K562 (cell line): ENCODE measurements around the gene HOXD4. TPM values are rescaled to one million over a fixed set of nuclear protein-coding genes. Genes with fewer than 3 reads are reported as not detected.

Source experiments
- ATAC-seq: fragments of 200-7000 bp; cut with Tn5 transposase; 3 replicates; pipeline ENCODE4 v1.9.1; 2020; ENCODE audit warnings: moderate library complexity
- BruUV-seq: library from RNA; stranded (reverse); fragments of 400-500 nt; replicated peaks from 2 replicates; lab custom pipeline; 2021; lab: Mats Ljungman, UMichigan
- CTCF ChIA-PET: fragments of 300-600 bp; formaldehyde crosslinking; extraction: SDS; loops from one replicate; lab custom pipeline; 2021; ENCODE audit warnings: low intra/inter-chr PET ratio; lab: Yijun Ruan, JAX
- POLR2A ChIA-PET: fragments of 300-600, 350-650 bp; sonication (Branson Sonifier 250); formaldehyde crosslinking; extraction: SDS; loops from one replicate; lab custom pipeline; 2021; ENCODE audit warnings: antibody characterized with exemption, inconsistent platforms; lab: Yijun Ruan, JAX
- DNase-seq, 4 experiments: peaks; one replicate each; pipeline versions ENCODE4 v3.0.0 to v3.0.0-alpha.2; 2011 to 2018; ENCODE audit warnings: low spot score in 3 of 4, mixed read lengths in 3 of 4; ENCODE audit errors: extremely low read depth in 1 of 4
- FAIRE-seq: peaks from 2 replicates; lab custom pipeline; 2011; peaks lifted over from hg19 to GRCh38; lab: Jason Lieb, UNC
- H2AFZ ChIP-seq: 2 replicates; pipeline ENCODE4 v1.6.0; 2011; ENCODE audit warnings: low read depth, low read length, control low read depth, inconsistent platforms
- H3K27ac ChIP-seq: fragments of 200-600 bp; 3 replicates; pipeline ENCODE4 v1.8.0; 2011; ENCODE audit warnings: low read depth, mild to moderate bottlenecking, control low read depth, inconsistent platforms, low read length, moderate library complexity, mixed read lengths; ENCODE audit errors: extremely low read depth
- H3K27me3 ChIP-seq, 2 experiments: fragments of 300-600 bp in 1 of 2; 2 replicates in 1 of 2; 3 replicates in 1 of 2; pipeline versions ENCODE4 v1.6.0 to v1.8.0; 2011; ENCODE audit warnings: inconsistent platforms in 2 of 2, low read length in 2 of 2, mild to moderate bottlenecking in 1 of 2, mixed read lengths in 1 of 2, moderate library complexity in 1 of 2; ENCODE audit not compliant: control insufficient read depth in 2 of 2, insufficient read depth in 2 of 2
- H3K36me3 ChIP-seq: fragments of 300-600 bp; 3 replicates; pipeline ENCODE4 v1.8.0; 2011; ENCODE audit warnings: mild to moderate bottlenecking, low read length, inconsistent platforms; ENCODE audit not compliant: control insufficient read depth, insufficient read depth
- H3K4me1 ChIP-seq, 2 experiments: fragments of 200-600 bp in 1 of 2; replicated peaks in 1 of 2; 2 replicates in 1 of 2; 3 replicates in 1 of 2; pipeline versions ENCODE4 v1.5.1 to v1.8.0; 2011; ENCODE audit warnings: inconsistent platforms in 2 of 2, low read length in 2 of 2, mild to moderate bottlenecking in 1 of 2, mixed read lengths in 1 of 2, moderate library complexity in 1 of 2; ENCODE audit not compliant: control insufficient read depth in 2 of 2, insufficient read depth in 2 of 2
- H3K4me2 ChIP-seq: 2 replicates; pipeline ENCODE4 v1.6.1; 2011; ENCODE audit warnings: low read length, control low read depth, inconsistent platforms, mixed read lengths; ENCODE audit not compliant: insufficient read depth
- H3K4me3 ChIP-seq: fragments of 200-600 bp; sonication (generic), shearing (Covaris generic); 2 replicates; pipeline ENCODE4 v1.5.1; 2016; ENCODE audit warnings: control low read depth, inconsistent platforms
- H3K79me2 ChIP-seq: fragments of 200-600 bp; 3 replicates; pipeline ENCODE4 v1.8.0; 2011; ENCODE audit warnings: low read length, inconsistent platforms; ENCODE audit not compliant: control insufficient read depth, insufficient read depth
- H3K9ac ChIP-seq, 2 experiments: 2 replicates each; pipeline versions ENCODE4 v1.6.0 to v1.6.1; 2011; ENCODE audit warnings: low read depth in 2 of 2, low read length in 2 of 2, control low read depth in 1 of 2, inconsistent platforms in 1 of 2, mild to moderate bottlenecking in 1 of 2, mixed read lengths in 1 of 2; ENCODE audit not compliant: insufficient read depth in 1 of 2
- H3K9me1 ChIP-seq: one replicate; pipeline ENCODE4 v1.6.0; 2011; ENCODE audit warnings: inconsistent platforms, mild to moderate bottlenecking, low read length, moderate library complexity; ENCODE audit not compliant: control insufficient read depth, insufficient read depth
- H3K9me3 ChIP-seq: replicated peaks from 2 replicates; pipeline ENCODE4 v1.5.1; 2011; ENCODE audit warnings: low read depth, low read length, inconsistent platforms; ENCODE audit not compliant: control insufficient read depth, insufficient read depth
- H4K20me1 ChIP-seq: replicated peaks from 2 replicates; pipeline ENCODE4 v1.6.1; 2011; ENCODE audit warnings: low read length, inconsistent platforms, mixed read lengths; ENCODE audit not compliant: control insufficient read depth, insufficient read depth
- GABPA ChIP-seq: fragments of 200-800 bp; sonication (Bioruptor generic); conservative IDR thresholded peaks from 2 replicates; pipeline ENCODE4 v1.6.1; 2016; ENCODE audit warnings: low read depth, missing genetic modification characterization, missing compliant biosample characterization
- HEY1 ChIP-seq: fragments of 250-450 bp; sonication (Bioruptor Pico); IDR thresholded peaks from 2 replicates; pipeline ENCODE4 v1.5.0; 2020; ENCODE audit warnings: mild to moderate bottlenecking, moderate library complexity, borderline replicate concordance
- KLF13 ChIP-seq: fragments of 450-650 bp; IDR thresholded peaks from 2 replicates; pipeline ENCODE4 v1.6.1; 2016; ENCODE audit warnings: missing genetic modification characterization, low read depth, mild to moderate bottlenecking, missing compliant biosample characterization, moderate library complexity, borderline replicate concordance
- MCM2 ChIP-seq: fragments of 450-650 bp; IDR thresholded peaks from 2 replicates; pipeline ENCODE4 v1.6.1; 2017; ENCODE audit warnings: low read depth, mild to moderate bottlenecking
- NFIX ChIP-seq: fragments of 250-450 bp; sonication (Bioruptor Pico); IDR thresholded peaks from 2 replicates; pipeline ENCODE4 v1.4.0; 2020; ENCODE audit warnings: low read depth, mild to moderate bottlenecking, moderate library complexity
- ZKSCAN1 ChIP-seq: fragments of 150-350 bp; IDR thresholded peaks from 2 replicates; pipeline ENCODE4 v1.6.1; 2016; ENCODE audit warnings: low read depth, low read length
- ZNF232 ChIP-seq: sonication (generic); formaldehyde crosslinking; IDR thresholded peaks from 2 replicates; pipeline ENCODE4 v1.8.0; 2022; ENCODE audit warnings: mild to moderate bottlenecking, missing genetic modification reagents
- ZNF57 ChIP-seq: fragments of 450-650 bp; formaldehyde crosslinking; IDR thresholded peaks from 2 replicates; pipeline ENCODE4 v1.4.0; 2020; ENCODE audit warnings: mild to moderate bottlenecking, moderate library complexity
- WGBS: fragments of 100-300 bp; shearing (Covaris generic); methylation state at CpG from one replicate; pipeline ENCODE4 v1.1.6; 2016; ENCODE audit warnings: low coverage, mixed read lengths; ENCODE audit not compliant: insufficient coverage; ENCODE audit errors: missing lambda C conversion rate; 5-methylcytosine and 5-hydroxymethylcytosine counted together
- in situ Hi-C: fragments of 300-500 bp; cut with MboI; formaldehyde crosslinking; loops from 4 replicates; pipeline ENCODE4 v1.15.0; 2018; ENCODE audit warnings: inconsistent platforms, mixed read lengths
- intact Hi-C: fragments of 100-400 bp; cut with micrococcal nuclease; formaldehyde crosslinking; loops from 2 replicates; pipeline ENCODE4 v1.14.2; 2022
- polyA plus RNA-seq, 8 experiments: library from polyadenylated mRNA; depleted of rRNA in 4 of 8; stranded (reverse) in 5 of 8; unstranded in 3 of 8; fragments of >200 nt; fragmentation: Nextera tagmentation in 2 of 8; fragmentation: Illumina TruSeq in 1 of 8; extraction: Ambion mirVana in 2 of 8; extraction: Trizol in 1 of 8; gene quantifications; 2 replicates each; pipeline versions ENCODE4 v1.2.1 to v1.2.3, GENCODE V29; 2011 to 2014; ENCODE audit warnings: inconsistent platforms in 1 of 8, missing spikeins in 1 of 8
- total RNA-seq, 7 experiments: library from RNA; depleted of rRNA in 6 of 7; stranded (reverse); fragments of >200 nt in 6 of 7; fragmentation: Illumina TruSeq in 2 of 7; extraction: Trizol in 2 of 7; gene quantifications; 2 replicates each; pipeline versions ENCODE4 v1.2.1 to v1.2.3, GENCODE V29; 2011 to 2021; ENCODE audit warnings: low replicate concordance in 1 of 7
- TF ChIP-seq, protein P1 (sequence below): sonication (generic); formaldehyde crosslinking; IDR thresholded peaks from 2 replicates; pipeline ENCODE4 v1.8.0; 2022; ENCODE audit warnings: missing genetic modification reagents, mild to moderate bottlenecking, borderline replicate concordance
- TF ChIP-seq, protein P2 (sequence below): fragments of 250-450 bp; sonication (Bioruptor Pico); IDR thresholded peaks from 2 replicates; pipeline ENCODE4 v1.4.0; 2020; ENCODE audit warnings: mild to moderate bottlenecking, moderate library complexity, borderline replicate concordance
- TF ChIP-seq, protein P3 (sequence below): fragments of 450-650 bp; IDR thresholded peaks from 2 replicates; pipeline ENCODE4 v1.6.1; 2017; ENCODE audit warnings: antibody characterized with exemption, mild to moderate bottlenecking

HOXD4 gene
- total and polyA plus RNA-seq, 9 of the 15 experiments (the other 6 are each of a cell fraction or from before 2014, with no cell fraction given): not detected

DNA sequence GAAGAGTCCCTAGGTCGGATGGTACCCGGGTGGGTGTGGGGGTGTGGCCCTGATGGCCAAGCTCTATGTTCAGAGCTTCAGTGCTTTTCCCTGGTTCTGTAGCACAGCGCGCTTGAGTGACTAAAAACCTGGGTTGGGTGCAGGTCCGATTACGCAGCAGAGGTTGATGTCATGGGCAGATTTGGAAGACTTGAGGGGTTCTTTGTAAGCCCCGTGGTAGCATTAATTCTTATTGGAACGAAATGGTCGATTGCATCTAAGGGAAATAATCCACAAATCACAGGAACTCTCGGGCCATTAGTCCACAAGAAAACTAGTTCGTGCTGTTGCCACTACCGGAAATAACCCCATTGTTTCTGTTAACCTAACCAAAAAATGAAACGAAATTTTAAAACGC is 12.8 kb upstream of the HOXD4 start:
- 16% methylated on average over 14 of the region's 14 CpGs for WGBS
- in situ Hi-C loops (loop anchor here (25.0 kb wide), 2 partner anchors 674 to 1624 kb away; no protein-coding TSS in a partner anchor), intact Hi-C loops (no loop called here)
- no peak overlapping the region for H3K9ac ChIP-seq
- H3K4me2 ChIP-seq: no peak overlapping the region
- CTCF ChIA-PET: interaction anchor here (0.7 kb wide), 1 partner anchor 500 kb away, joined by 7 read pairs; no protein-coding TSS in a partner anchor
- H4K20me1 ChIP-seq: no peaks in the 10 kb centered on the region
- peaks cover 29 to 54% of the 10 kb centered on the region in 2 experiments; a peak in 4 of 5 replicates for H3K27me3 ChIP-seq
- POLR2A ChIA-PET: interaction anchor here (1.9 kb wide), 1 partner anchor 317 kb away, joined by 7 read pairs; no protein-coding TSS in a partner anchor
- H2AFZ ChIP-seq: no peak overlapping the region
- H3K27ac ChIP-seq: no peak overlapping the region
- no peaks in the 10 kb centered on the region for H3K36me3 ChIP-seq
- no peaks in the 10 kb centered on the region; the same call in 1 of the 2 replicates for H3K9me3 ChIP-seq
- no TSS peak for BruUV-seq
- H3K4me3 ChIP-seq: no peak overlapping the region
- ATAC-seq (no peak), FAIRE-seq (no peak), DNase-seq (no peak)
- H3K79me2 ChIP-seq: no peaks in the 10 kb centered on the region
- H3K9me1 ChIP-seq: no peaks in the 10 kb centered on the region
- peaks cover 0 to 15% of the 10 kb centered on the region in 2 experiments; a peak in 2 of 5 replicates for H3K4me1 ChIP-seq
- TF ChIP-seq MCM2 (no peak), ZNF57 (no peak), ZNF232 (CRISPR knock-in tag) (no peak), KLF13 (no peak), GABPA (tag) (no peak), NFIX (CRISPR knock-in tag) (no peak), HEY1 (CRISPR knock-in tag) (no peak), ZKSCAN1 (no peak)
- TF ChIP-seq, protein P1, sequence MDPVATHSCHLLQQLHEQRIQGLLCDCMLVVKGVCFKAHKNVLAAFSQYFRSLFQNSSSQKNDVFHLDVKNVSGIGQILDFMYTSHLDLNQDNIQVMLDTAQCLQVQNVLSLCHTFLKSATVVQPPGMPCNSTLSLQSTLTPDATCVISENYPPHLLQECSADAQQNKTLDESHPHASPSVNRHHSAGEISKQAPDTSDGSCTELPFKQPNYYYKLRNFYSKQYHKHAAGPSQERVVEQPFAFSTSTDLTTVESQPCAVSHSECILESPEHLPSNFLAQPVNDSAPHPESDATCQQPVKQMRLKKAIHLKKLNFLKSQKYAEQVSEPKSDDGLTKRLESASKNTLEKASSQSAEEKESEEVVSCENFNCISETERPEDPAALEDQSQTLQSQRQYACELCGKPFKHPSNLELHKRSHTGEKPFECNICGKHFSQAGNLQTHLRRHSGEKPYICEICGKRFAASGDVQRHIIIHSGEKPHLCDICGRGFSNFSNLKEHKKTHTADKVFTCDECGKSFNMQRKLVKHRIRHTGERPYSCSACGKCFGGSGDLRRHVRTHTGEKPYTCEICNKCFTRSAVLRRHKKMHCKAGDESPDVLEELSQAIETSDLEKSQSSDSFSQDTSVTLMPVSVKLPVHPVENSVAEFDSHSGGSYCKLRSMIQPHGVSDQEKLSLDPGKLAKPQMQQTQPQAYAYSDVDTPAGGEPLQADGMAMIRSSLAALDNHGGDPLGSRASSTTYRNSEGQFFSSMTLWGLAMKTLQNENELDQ: no peak
- TF ChIP-seq, protein P2, sequence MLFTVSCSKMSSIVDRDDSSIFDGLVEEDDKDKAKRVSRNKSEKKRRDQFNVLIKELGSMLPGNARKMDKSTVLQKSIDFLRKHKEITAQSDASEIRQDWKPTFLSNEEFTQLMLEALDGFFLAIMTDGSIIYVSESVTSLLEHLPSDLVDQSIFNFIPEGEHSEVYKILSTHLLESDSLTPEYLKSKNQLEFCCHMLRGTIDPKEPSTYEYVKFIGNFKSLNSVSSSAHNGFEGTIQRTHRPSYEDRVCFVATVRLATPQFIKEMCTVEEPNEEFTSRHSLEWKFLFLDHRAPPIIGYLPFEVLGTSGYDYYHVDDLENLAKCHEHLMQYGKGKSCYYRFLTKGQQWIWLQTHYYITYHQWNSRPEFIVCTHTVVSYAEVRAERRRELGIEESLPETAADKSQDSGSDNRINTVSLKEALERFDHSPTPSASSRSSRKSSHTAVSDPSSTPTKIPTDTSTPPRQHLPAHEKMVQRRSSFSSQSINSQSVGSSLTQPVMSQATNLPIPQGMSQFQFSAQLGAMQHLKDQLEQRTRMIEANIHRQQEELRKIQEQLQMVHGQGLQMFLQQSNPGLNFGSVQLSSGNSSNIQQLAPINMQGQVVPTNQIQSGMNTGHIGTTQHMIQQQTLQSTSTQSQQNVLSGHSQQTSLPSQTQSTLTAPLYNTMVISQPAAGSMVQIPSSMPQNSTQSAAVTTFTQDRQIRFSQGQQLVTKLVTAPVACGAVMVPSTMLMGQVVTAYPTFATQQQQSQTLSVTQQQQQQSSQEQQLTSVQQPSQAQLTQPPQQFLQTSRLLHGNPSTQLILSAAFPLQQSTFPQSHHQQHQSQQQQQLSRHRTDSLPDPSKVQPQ (CRISPR knock-in tag): no peak
- TF ChIP-seq, protein P3, sequence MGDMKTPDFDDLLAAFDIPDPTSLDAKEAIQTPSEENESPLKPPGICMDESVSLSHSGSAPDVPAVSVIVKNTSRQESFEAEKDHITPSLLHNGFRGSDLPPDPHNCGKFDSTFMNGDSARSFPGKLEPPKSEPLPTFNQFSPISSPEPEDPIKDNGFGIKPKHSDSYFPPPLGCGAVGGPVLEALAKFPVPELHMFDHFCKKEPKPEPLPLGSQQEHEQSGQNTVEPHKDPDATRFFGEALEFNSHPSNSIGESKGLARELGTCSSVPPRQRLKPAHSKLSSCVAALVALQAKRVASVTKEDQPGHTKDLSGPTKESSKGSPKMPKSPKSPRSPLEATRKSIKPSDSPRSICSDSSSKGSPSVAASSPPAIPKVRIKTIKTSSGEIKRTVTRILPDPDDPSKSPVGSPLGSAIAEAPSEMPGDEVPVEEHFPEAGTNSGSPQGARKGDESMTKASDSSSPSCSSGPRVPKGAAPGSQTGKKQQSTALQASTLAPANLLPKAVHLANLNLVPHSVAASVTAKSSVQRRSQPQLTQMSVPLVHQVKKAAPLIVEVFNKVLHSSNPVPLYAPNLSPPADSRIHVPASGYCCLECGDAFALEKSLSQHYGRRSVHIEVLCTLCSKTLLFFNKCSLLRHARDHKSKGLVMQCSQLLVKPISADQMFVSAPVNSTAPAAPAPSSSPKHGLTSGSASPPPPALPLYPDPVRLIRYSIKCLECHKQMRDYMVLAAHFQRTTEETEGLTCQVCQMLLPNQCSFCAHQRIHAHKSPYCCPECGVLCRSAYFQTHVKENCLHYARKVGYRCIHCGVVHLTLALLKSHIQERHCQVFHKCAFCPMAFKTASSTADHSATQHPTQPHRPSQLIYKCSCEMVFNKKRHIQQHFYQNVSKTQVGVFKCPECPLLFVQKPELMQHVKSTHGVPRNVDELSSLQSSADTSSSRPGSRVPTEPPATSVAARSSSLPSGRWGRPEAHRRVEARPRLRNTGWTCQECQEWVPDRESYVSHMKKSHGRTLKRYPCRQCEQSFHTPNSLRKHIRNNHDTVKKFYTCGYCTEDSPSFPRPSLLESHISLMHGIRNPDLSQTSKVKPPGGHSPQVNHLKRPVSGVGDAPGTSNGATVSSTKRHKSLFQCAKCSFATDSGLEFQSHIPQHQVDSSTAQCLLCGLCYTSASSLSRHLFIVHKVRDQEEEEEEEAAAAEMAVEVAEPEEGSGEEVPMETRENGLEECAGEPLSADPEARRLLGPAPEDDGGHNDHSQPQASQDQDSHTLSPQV: no peak
